ENCODE data around the gene SNAPC2. TPM values are rescaled to one million over a fixed set of nuclear protein-coding genes. Genes with fewer than 3 reads are reported as not detected.

Gene SNAPC2
- total and polyA plus RNA-seq, 4 donors = 7.6 to 32.1 (median 21.1) TPM

- ATAC-seq (ENCODE audit: insufficient read depth, low FRiP score) = peak; percentile 49
- WGBS, 2 donors = 46 to 62% methylated on average over 18 of the region's 18 CpGs
- Histone ChIP-seq H3K4me1 (ENCODE audit: control insufficient read depth in 5 of 5, insufficient read depth in 5 of 5, low read length in 5 of 5) (peaks cover 0 to 6% (median 0%) of the 10 kb centered on the region in 5 donors), H3K27me3 (ENCODE audit: control insufficient read depth in 3 of 3, insufficient read depth in 3 of 3, low read length in 2 of 3) (no peaks in the 10 kb centered on the region), H3K9me3 (ENCODE audit: control insufficient read depth in 4 of 4, insufficient read depth in 3 of 4, low read length in 3 of 4) (no peaks in the 10 kb centered on the region), H3K27ac (ENCODE audit: low read depth in 1 of 2, low read length in 1 of 2) (peak overlapping the region in 1 of 2 donors; percentile 63), H3K36me3 (ENCODE audit: control insufficient read depth in 4 of 4, insufficient read depth in 4 of 4, low read length in 4 of 4) (no peaks in the 10 kb centered on the region), H3K9ac (ENCODE audit: insufficient read depth in 1 of 2, low read length in 2 of 2) (peak overlapping the region in 1 of 2 donors; percentile 28), H3K4me3 (no peak overlapping the region)
- TF ChIP-seq CTCF (IDR thresholded peaks at IDR 0.05; ENCODE audit: control extremely low read depth, extremely low read depth) = no peak
- DNase-seq = peak; percentile 56 to 74 (median 72)
Measured at GRCh38 chr19:7894612-7895309, 25.4 kb upstream of the SNAPC2 start.

GRCh38 chr19:7895565-7895964 lies 24.6 kb upstream of the SNAPC2 start:
- Histone ChIP-seq H3K9me3 (ENCODE audit: control insufficient read depth in 4 of 4, insufficient read depth in 3 of 4, low read length in 3 of 4) (no peaks in the 10 kb centered on the region), H3K9ac (ENCODE audit: insufficient read depth in 1 of 2, low read length in 2 of 2) (no peak overlapping the region), H3K4me1 (ENCODE audit: control insufficient read depth in 5 of 5, insufficient read depth in 5 of 5, low read length in 5 of 5) (peaks cover 0 to 6% (median 0%) of the 10 kb centered on the region in 5 donors), H3K27me3 (ENCODE audit: control insufficient read depth in 3 of 3, insufficient read depth in 3 of 3, low read length in 2 of 3) (no peaks in the 10 kb centered on the region), H3K36me3 (ENCODE audit: control insufficient read depth in 4 of 4, insufficient read depth in 4 of 4, low read length in 4 of 4) (no peaks in the 10 kb centered on the region), H3K4me3 (no peak overlapping the region), H3K27ac (ENCODE audit: low read depth in 1 of 2, low read length in 1 of 2) (no peak overlapping the region)
- 88 to 90% methylated on average over 13 of the region's 13 CpGs for WGBS, 2 donors
- TF ChIP-seq CTCF (IDR thresholded peaks at IDR 0.05; ENCODE audit: control extremely low read depth, extremely low read depth) = no peak
- DNase-seq = no peak
- ATAC-seq (ENCODE audit: insufficient read depth, low FRiP score) = no peak

- ATAC-seq (ENCODE audit: insufficient read depth, low FRiP score) = no peak
- no peaks in the 10 kb centered on the region for H3K36me3 ChIP-seq (ENCODE audit: control insufficient read depth in 4 of 4, insufficient read depth in 4 of 4, low read length in 4 of 4)
- WGBS, 2 donors = 81 to 89% methylated on average over 11 of the region's 11 CpGs
- H3K4me1 ChIP-seq (ENCODE audit: control insufficient read depth in 5 of 5, insufficient read depth in 5 of 5, low read length in 5 of 5) = peaks cover 0 to 6% (median 0%) of the 10 kb centered on the region in 5 donors
- no peak overlapping the region for H3K9ac ChIP-seq (ENCODE audit: insufficient read depth in 1 of 2, low read length in 2 of 2)
- no peak for DNase-seq
- no peak overlapping the region for H3K27ac ChIP-seq (ENCODE audit: low read depth in 1 of 2, low read length in 1 of 2)
- TF ChIP-seq CTCF (IDR thresholded peaks at IDR 0.05; ENCODE audit: control extremely low read depth, extremely low read depth) = no peak
- H3K27me3 ChIP-seq (ENCODE audit: control insufficient read depth in 3 of 3, insufficient read depth in 3 of 3, low read length in 2 of 3) = no peaks in the 10 kb centered on the region
- peak overlapping the region; percentile 4 for H3K4me3 ChIP-seq
- H3K9me3 ChIP-seq (ENCODE audit: control insufficient read depth in 4 of 4, insufficient read depth in 3 of 4, low read length in 3 of 4) = no peaks in the 10 kb centered on the region
Measured at GRCh38 chr19:7897292-7897691, 22.8 kb upstream of the SNAPC2 start.

Measured in lung (tissue), 12 donors.